Stimulated activated naive CD4-positive, alpha-beta T cell (primary cell): Measurements from ENCODE around the gene ADAMTS6.

Experiments used
- DNase-seq, 6 experiments: peaks; one replicate each; lab custom pipeline; 2025; lab: John Stamatoyannopoulos, UW

The ADAMTS6 gene

DNA sequence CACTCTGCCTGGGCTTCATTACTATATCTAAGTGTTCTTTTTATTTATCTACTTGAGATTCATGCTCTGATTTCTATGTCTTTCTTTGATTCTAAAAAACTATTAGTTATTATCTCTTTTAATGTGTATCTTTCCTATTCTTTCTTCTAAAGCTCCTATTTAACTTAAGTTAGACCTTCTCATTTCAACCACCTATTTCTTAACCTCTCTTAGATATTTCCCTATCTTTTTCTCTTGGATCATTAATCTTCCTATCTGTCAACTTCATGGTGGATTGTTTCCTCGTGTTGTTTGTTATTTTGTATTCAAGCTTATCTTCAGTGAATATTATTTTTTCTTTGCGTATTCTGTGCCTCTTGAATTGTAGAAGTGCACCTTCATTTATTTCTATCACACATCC is 202.1 kb downstream of the ADAMTS6 start:
- DNase-seq = no peak

DNA sequence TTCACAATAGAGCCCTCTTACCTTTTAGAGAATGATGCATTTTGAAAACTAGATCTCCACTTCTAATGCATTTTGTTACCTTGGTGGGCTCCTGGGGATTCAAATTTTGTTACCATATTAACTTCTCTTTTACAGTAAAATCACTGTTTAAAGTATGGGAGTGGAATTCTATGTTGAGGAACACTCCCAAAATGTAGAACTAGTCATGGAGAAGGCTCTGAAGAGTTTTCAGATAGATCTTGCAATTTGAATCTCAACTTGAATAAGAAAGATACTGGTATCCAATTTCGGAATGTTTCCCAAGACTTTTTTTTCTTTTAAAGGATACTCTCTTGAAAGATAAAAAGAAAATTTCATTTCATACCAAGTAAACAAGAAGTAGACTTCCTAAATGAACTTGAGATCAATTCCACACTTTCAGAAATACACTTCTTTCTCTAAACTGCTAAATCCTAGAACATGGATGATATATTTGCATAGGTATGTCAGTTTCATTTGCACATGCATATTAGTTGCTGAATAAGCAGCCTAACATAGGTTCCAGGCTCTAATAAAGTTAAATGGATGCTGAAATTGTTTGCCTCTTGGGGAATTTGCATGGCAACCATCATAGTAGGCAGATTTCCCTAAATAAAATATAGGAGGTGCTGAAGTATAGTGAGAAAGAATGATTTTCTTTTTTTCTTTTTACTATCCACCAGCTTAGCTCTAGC is 205.4 kb downstream of the ADAMTS6 start:
- no peak for DNase-seq

DNA sequence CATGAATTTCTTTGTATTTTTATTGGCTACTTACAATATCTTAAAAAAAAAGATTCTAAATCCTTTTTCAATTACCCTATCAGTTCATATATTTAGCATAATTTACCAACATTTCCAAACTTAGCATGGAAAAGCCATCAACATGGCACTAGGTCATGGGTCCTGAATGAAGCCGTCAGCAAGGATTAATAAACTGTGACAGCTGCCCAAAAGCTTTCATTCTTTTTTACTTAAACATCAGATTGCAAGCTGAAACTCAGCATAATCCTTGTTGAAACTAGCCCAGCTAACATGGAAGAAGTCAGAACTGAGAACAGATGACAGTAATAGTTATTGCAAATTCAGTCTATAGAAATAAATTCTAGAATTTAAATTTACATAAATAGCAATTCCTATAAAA is 209.8 kb downstream of the ADAMTS6 start:
- no peak for DNase-seq

DNA sequence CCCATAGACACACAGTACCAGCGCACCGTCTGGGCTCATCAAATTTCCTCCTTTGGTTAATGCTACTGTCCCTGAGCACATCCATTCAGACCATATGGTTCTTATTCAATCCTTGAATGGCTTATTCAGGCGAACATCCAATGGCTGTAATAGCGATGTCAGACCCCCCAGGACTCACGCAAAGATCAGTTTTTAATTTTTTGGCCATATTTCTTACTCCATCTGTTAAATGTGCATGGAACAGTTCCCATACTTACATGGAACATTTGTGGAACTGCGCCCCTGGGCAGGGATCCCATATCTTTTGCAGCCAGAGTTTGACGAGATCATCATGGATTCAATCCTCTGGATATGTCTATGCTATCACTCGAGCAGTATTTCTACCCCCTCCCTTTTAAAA is 213.2 kb downstream of the ADAMTS6 start:
- no peak for DNase-seq

DNA sequence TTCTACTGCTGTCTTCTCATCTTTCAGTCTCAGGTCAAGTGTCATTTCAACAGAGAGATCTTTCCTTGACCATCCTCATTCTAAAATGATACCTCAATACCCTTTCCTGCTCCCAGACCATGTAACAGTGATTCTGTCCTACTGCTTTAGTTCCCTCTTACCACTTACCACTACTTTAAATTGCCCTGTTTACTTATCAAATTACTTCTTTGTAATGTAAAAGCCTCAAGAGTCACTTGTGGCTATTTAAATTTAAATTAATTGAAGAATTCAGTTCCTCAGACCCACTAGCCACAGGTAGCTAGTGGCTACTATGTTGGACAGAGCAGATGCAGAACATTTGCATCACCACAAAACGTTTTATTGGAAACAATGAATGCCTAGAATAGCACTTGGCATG is 217.3 kb downstream of the ADAMTS6 start:
- no peak for DNase-seq

DNA sequence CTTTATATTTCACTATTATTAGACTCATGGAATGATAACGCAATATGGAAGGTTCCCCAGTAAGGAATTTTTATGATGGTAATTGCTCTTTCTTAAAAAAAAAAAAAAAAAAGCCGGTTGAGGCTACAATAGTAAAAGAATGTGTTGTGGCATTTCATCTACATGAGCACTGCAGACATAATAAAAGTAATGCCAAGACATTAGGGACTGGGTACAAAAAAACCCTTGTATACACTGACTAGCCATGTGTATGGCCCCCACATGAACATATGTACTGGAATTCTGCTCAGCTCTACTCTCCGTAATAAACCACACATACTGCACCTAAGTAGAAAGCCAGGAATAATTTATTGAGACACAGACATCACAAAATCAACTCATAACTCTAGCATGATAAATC is 218.4 kb downstream of the ADAMTS6 start:
- no peak for DNase-seq

DNA sequence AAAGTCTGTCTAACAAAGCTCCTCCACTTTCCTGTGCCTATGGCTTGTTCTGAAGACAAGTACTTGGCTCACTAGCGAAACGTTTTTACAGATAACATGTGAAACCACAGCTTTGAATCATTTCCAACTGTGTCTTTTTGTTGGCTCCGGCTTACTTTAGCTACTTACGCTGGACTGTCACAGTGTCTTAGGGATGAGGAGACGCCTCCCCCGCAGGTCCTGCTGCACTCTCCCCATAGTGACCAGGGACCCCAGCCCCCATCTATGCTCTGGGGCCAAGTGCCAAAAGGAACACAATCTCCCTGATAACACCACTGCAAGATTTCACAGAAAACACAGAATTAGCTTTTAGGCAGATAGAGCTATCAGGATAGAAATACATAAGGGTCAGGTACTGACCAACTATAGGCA is 219.1 kb downstream of the ADAMTS6 start:
- no peak for DNase-seq

DNA sequence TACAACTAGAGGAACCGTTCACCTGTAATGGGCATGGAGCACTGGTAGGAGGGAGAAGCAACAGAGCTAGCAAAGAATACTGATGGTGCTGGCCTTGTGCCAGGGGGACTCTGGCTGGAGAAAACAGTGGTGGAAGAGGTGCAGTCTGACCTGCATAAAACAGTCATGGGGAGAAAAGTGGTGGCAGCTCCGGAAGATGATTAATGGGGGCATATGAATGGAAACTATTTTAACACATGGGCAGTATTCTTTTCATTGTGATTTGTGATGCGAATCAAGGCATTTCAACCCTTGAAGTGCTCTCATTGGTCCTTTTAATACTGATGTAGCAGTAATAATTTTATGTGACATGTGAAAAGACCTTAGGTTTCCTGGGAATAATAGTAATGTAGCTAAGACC is 219.6 kb downstream of the ADAMTS6 start:
- DNase-seq = no peak

DNA sequence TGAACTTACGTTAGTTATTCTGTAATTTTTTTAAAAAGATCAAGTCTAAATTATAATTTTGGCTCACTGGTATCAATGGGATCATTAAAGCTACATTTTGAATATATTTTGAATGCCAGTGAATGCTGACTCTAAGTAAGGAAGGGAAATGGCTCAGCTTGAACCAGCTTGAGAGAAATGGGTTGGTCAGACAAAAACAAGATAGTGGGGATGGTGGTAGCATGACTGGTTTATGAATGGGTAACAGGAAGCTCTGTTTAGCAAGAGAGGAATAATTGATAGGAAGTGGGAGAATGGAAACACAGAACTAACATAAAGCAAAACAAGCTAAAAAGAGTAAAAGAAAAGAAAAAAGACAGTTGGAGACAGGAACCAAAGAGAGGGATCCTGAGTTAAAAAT is 220.2 kb downstream of the ADAMTS6 start:
- DNase-seq = no peak

DNA sequence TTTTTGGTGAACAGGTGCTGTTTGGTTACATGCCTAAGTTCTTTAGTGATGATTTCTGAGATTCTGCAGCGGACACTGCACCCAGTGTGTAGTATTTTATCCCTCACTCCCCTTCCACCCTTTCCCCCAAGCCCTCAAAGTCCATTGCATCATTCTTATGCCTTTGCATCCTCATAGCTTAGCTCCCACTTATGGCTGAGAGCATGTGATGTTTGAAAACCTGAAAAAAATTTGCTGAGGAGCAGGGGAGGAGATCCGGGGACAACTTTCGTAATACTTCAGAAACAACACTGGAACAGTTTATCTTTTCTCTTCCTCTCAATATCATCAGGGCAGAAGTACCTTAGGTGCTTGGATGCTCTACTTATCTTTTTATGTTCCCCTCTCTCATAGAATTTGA is 226.4 kb downstream of the ADAMTS6 start:
- no peak for DNase-seq

DNA sequence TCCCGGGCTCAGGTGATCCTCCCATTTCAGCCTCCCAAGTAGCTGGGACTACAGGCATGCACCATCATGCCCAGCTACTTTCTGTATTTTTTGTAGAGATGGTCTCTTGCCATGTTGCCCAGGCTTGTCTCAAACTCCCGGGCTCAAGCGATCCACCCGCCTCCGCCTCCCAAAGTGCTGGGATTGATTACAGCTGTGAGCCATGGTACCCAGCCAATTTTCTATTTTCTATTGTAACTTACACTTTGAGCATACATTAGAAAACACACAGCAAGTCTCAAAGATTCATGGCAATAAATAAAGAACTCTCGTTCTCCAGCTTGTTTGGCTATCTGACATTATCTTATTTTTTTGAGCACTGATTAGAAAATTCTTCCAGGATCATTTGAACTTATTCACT is 228.7 kb downstream of the ADAMTS6 start:
- no peak for DNase-seq

DNA sequence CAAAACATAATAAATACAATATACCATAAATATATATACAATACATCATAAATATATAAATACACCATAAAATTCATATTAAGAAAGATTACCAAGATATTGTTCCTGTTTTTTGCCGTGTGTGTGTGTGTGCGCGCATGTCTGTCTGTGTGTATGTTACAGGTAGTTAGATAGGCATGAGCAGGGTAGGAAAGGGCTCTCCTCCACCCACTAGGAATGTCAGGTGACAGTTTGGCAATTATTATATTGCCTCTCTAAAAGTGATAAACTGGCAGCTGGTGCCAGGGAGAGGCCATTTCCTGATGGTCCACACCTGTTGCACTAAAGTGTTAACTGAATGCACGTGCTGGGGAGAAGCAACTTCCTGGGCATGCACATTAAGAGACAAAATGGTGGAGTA is 232.8 kb downstream of the ADAMTS6 start:
- no peak for DNase-seq

DNA sequence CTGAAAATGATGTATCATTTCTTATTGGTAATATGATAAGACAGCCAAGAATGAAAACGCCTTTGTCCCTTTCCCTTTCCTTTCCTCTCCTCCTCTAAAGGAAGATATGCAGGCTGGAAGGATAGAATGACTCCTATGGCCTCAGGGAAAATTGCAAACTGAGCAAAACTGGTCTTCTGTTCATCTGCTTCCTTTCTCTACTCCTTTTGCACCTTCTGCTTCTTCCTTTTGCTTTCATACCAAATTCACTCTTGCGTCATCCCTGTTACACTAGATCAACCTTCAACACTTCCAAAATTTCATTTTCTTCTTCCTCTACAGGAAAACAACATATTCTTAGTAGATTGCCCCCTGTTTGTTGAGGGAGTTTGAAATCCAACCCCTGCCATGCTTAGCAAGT is 234.1 kb downstream of the ADAMTS6 start:
- no peak for DNase-seq

DNA sequence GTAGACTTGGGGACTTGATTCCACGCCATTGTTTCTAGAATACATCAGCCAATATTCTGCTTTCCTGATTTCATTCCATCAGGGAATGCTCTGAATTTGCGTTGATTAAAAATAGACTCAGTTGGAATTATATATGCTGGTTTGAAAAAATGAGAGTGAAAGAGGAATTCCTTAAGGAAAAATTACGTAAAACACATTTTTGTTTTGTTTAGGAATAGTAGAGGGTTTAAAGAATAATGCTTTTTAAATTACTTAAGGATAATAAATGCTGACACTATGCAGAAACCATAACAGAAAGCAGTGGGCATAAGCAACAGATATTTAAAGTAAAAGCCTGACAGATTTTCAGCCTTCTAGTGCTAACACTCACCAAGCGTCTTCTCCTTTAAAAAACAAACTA is 235.0 kb downstream of the ADAMTS6 start:
- no peak for DNase-seq

DNA sequence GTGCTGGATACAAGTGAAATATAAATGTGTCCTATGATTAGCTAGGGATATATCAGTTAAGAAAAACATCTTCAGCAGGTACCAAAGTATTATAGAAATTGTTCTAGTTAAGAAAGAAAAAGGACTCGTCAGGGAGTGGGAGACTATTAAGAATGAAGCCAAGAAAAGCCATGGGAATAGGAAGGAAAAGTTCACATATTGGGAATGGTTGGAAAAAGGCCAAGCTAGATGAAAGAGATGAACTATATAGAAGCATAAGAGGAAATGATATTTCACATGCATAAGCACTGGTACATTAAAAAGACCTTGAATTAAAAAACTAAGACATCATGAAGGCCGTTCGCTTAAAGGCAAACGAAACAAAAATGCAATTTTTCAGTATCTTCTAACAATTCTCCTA is 237.7 kb downstream of the ADAMTS6 start:
- no peak for DNase-seq

DNA sequence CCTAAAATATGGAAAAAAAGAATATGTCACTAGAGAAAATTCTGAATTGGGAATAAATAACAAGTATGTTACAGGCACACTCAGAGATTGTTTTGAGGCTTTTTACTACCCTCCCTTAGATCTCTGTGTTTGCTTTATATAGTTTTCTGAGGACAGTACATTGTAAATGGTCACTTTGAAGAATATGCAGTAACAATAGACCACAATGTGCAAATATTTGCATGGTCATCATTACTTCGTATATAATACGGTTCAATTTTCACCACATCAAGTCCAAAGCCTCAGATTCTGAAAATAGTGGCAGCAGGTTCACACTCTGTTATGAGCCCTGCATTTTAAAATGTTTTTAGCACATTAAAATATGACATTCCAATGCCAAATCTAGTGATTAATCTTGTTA is 238.6 kb downstream of the ADAMTS6 start:
- no peak for DNase-seq

DNA sequence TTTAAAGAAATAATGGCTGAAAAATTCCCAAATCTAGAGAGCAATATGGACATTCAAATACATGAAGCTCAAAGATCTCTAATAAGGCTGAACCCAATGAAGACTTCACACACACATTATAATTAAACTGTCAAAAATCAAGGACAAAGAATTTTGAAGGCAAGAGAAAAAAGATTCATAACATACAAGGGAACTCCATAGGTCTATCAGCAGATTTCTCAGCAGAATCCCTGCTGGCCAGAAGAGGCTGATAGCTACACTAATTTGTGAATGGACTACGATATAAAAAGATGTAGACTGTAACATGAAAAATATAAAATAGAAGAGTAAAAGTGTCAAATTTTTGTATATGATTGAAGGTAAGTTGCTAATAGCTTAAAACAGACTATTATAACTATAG is 251.9 kb downstream of the ADAMTS6 start:
- DNase-seq = no peak

DNA sequence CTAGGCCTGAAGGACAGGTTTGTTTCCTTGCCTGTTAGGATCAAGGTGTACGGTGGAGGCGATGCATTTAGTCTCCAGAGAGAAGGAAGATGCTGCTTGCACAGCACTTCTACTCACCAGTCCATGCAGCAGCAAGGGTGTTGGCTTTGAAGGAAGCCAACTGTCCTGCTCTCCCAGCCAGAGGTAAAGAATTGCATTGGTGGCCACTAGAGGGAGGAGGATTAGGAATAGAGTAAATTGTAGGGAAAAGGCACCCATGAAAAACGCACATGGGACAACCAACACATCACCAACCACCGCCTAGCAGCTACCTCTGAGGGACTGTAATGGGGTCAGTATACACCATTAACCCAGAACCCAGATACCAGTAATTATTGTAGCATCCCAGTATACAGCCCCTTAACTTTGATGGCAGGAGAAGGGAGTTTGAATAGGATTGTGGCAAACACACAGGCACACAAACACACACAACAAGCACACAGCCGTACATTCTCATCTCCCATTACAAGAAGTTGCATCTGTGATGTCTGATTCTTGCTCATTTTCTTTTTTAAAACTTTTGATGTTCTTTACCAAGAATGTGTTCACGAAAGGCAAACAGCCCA is 267.7 kb downstream of the ADAMTS6 start:
- DNase-seq = no peak

DNA sequence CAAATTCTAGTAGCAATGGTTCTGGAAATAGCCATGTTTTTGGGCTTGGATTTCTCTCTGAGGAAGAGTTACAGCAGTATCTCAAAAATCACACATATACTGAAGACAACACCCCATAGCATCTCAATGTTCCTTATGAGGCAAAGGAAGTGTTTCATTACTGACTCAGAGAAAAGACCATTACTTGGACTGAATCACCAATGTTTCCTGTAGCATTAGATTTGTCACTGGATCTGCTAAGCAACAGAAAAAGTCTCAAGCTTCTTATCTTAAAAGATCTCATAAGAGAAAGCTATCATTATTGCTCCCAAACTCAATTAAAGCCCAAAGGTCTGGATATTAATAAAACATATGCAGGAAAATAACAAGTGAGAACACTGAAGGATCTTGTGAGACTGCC is 272.4 kb downstream of the ADAMTS6 start:
- no peak for DNase-seq

DNA sequence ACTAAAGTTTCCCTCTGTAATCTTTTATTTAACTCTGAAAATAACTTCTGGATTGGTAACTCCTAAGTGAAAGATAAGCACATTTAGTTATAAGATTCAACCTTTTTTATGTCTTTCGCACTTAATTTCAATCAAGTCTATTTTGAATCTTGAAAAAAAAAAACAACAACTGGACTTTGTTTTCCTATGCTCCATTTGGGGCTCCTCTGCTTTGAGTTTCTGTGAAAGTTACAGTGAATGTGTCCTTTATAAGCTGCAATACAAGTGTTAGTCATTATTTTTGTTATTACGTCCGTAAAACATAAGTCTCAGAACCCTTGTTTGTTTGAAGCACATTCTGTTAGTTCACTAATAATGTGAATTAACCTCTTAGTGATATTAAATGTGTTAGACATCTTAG is 276.8 kb downstream of the ADAMTS6 start:
- DNase-seq = no peak

DNA sequence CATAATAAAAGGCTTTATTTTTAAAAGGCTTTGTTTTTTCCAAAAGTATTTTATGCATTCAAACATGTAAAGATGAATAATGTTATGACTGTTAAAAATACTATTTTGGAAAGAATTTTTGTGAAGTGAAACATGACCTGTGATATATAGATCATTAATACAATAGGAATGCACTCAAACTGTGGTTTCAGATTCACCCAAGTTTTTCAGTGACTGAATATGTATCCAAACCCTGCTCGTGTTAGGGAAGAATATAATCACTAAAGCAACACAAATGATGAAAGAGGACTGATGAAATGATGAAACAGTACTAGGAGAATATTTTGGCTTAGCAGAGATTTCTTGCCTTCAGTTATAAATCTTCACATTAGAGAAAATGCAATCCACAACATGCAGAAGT is 278.0 kb downstream of the ADAMTS6 start:
- DNase-seq = no peak

DNA sequence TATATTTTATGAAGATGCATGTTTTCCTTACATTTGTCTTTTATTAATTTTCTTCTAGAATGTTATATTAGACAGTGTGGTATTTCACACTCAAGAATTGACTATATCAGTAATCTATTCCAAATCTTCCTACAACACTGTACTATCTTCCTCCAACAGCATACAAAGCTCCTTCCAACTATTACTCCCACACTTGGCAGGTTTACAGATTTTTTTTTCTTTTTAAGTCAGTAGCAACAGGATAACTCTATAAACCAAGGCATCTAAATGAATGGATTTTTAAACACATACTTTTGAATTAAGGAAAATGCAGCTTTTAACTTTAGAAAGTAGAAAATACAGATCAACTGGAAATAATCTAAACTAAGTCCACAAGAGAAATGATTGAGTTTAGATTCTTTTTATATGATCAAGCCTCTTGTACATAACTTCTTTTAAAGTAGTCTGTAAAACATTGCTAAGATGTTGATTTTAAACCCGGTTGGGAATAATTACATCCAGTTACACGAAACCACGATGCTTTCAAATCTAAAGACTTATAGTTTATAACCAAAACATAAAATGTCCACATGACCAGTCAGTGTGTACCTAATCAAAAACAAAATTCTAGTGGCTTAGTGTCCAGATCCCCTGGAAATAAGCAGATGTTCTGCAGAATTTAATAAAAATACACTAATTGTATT is 281.6 kb downstream of the ADAMTS6 start:
- DNase-seq = no peak

DNA sequence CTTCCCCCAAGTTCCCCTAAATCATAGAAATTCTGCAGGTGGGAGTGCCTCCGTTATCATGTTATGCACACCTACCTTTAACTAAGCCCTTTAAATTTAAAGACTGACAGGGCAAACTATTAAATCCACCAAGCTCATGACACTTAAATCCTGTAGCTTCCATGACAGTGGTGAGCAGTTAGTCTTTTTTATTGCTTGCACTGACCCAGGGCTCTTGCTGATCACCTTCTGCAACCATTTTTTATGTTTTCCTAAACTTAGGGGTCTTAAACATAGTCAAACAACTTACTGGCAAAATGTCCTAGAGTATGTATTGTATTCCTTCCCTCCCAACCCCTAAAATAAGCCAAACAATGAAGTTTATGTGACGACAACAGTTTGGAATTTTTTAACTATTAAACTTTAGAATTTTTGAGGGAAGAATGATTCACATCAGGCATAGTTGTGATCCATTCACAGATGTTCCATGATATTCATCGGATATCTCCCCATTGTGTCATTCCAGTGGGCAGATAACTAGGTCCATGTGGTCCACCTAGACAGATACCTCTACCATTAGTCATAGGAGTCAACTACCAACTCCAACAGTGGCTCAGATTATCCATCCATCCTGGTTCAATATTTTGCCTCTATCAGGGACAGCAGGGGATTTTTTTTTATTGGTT is 283.1 kb downstream of the ADAMTS6 start:
- no peak for DNase-seq
